Body of pancreas (tissue), 4 donors: ENCODE measurements around the gene RAB12.

Source experiments
- POLR2A ChIP-seq, 3 donors: fragments of 450-650 bp; IDR thresholded peaks; one replicate each; pipeline ENCODE4 v1.6.1; 2016; ENCODE audit warnings: antibody characterized with exemption in 3 of 3, mild to moderate bottlenecking in 2 of 3
- TF ChIP-seq, protein P1 (sequence below), 7 experiments: fragments of 450-650 bp in 4 of 7; fragments of 200-600 bp in 3 of 7; sonication (generic) in 3 of 7; IDR thresholded peaks; one replicate each; pipeline ENCODE4 v1.5.1; 2016 to 2019; ENCODE audit warnings: antibody characterized with exemption in 7 of 7

DNA sequence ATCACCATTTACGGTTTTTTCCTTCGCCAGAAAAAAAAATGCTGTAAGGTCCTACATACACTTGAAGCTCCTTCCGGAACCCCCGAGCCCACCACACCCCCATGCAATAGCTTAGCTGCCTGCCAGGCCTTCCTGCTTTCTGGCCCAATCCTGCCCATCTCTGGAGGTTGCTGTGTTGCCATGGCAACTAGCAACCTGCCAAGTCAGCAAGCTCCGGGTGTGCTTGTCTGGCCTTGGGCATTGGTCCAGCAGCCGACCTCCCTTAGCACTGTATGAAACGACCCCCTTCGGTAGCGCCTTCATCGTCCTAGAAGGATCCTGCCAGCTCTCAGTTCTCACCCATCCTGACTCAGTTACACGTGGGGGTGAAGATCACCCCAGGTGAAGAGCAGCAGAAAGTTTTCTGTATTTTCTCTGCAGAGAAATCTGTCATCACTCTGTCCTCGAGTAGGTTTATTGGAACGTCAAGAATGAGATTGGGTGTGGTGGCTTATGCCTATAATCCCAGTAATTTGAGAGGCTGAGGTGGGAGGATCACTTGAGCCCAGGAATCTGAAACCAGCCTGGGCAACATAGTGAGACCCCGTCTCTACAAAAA lies 48.7 kb downstream of the RAB12 start:
- TF ChIP-seq, protein P1, sequence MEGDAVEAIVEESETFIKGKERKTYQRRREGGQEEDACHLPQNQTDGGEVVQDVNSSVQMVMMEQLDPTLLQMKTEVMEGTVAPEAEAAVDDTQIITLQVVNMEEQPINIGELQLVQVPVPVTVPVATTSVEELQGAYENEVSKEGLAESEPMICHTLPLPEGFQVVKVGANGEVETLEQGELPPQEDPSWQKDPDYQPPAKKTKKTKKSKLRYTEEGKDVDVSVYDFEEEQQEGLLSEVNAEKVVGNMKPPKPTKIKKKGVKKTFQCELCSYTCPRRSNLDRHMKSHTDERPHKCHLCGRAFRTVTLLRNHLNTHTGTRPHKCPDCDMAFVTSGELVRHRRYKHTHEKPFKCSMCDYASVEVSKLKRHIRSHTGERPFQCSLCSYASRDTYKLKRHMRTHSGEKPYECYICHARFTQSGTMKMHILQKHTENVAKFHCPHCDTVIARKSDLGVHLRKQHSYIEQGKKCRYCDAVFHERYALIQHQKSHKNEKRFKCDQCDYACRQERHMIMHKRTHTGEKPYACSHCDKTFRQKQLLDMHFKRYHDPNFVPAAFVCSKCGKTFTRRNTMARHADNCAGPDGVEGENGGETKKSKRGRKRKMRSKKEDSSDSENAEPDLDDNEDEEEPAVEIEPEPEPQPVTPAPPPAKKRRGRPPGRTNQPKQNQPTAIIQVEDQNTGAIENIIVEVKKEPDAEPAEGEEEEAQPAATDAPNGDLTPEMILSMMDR (IDR thresholded peaks at IDR 0.05), result no peak
- TF ChIP-seq POLR2A (IDR thresholded peaks at IDR 0.05), result no peak
